Naive thymus-derived CD4-positive, alpha-beta T cell (primary cell): ENCODE data around the gene AMHR2. TPM values are rescaled to one million over a fixed set of nuclear protein-coding genes. Genes with fewer than 3 reads are reported as not detected.

Experiments used
- ATAC-seq: fragments of 150-1000 bp; cut with Tn5 transposase; 2 replicates; pipeline ENCODE4 v1.10.0; 2021; ENCODE audit warnings: mild to moderate bottlenecking, moderate library complexity
- CTCF ChIA-PET: fragments of 350-600 bp; sonication (Branson Sonifier 250); formaldehyde crosslinking; loops from one replicate; lab custom pipeline; 2021; ENCODE audit warnings: antibody characterized with exemption; lab: Charles Lee
- POLR2A ChIA-PET: fragments of 350-600 bp; sonication (Branson Sonifier 250); formaldehyde crosslinking; loops from one replicate; lab custom pipeline; 2021; ENCODE audit warnings: antibody characterized with exemption, inconsistent platforms; lab: Charles Lee
- DNase-seq, 9 donors: peaks; one replicate each; pipeline versions ENCODE4 v3.0.0 to v3.0.0-alpha.2; 2020 to 2022; ENCODE audit warnings: mixed read lengths in 1 of 9
- H3K27ac ChIP-seq: one replicate; pipeline ENCODE4 v1.7.0; 2013; ENCODE audit warnings: mild to moderate bottlenecking, low read depth, low read length, moderate library complexity
- H3K27me3 ChIP-seq, 2 donors: one replicate each; pipeline ENCODE4 v1.7.0; 2013; ENCODE audit warnings: low read length in 2 of 2, mild to moderate bottlenecking in 2 of 2, moderate library complexity in 2 of 2; ENCODE audit not compliant: control insufficient read depth in 2 of 2, insufficient read depth in 2 of 2
- H3K36me3 ChIP-seq, 3 experiments: 1 replicate in 2 of 3; 2 replicates in 1 of 3; pipeline ENCODE4 v1.7.0; 2013; ENCODE audit warnings: low read length in 3 of 3, mild to moderate bottlenecking in 3 of 3, moderate library complexity in 1 of 3; ENCODE audit not compliant: insufficient read depth in 3 of 3, control insufficient read depth in 2 of 3
- H3K4me1 ChIP-seq, 2 donors: one replicate each; pipeline ENCODE4 v1.7.0; 2013; ENCODE audit warnings: low read length in 2 of 2, mild to moderate bottlenecking in 2 of 2, moderate library complexity in 1 of 2; ENCODE audit not compliant: control insufficient read depth in 2 of 2, insufficient read depth in 2 of 2
- H3K4me3 ChIP-seq: 2 replicates; pipeline ENCODE4 v1.7.0; 2013; ENCODE audit warnings: mild to moderate bottlenecking, low read length
- H3K9me3 ChIP-seq, 3 experiments: 1 replicate in 2 of 3; 2 replicates in 1 of 3; pipeline ENCODE4 v1.7.0; 2013; ENCODE audit warnings: low read length in 3 of 3; ENCODE audit not compliant: control insufficient read depth in 2 of 3
- H3K27ac Mint-ChIP-seq, 9 donors: one replicate each; pipeline ENCODE4 v1.8.0; 2020 to 2022; ENCODE audit warnings: mixed read lengths in 9 of 9, mild to moderate bottlenecking in 8 of 9, moderate library complexity in 5 of 9, inconsistent platforms in 2 of 9
- H3K27me3 Mint-ChIP-seq, 5 donors: one replicate each; pipeline ENCODE4 v1.8.0; 2021 to 2022; ENCODE audit warnings: mixed read lengths in 5 of 5, mild to moderate bottlenecking in 1 of 5
- H3K36me3 Mint-ChIP-seq, 5 donors: one replicate each; pipeline ENCODE4 v1.8.0; 2020 to 2022; ENCODE audit warnings: mixed read lengths in 5 of 5, mild to moderate bottlenecking in 3 of 5, inconsistent platforms in 1 of 5
- H3K4me1 Mint-ChIP-seq, 7 donors: one replicate each; pipeline ENCODE4 v1.8.0; 2020 to 2022; ENCODE audit warnings: mixed read lengths in 7 of 7, mild to moderate bottlenecking in 3 of 7, inconsistent platforms in 1 of 7
- H3K4me3 Mint-ChIP-seq, 10 donors: one replicate each; pipeline ENCODE4 v1.8.0; 2020 to 2022; ENCODE audit warnings: mild to moderate bottlenecking in 10 of 10, mixed read lengths in 10 of 10, moderate library complexity in 6 of 10, inconsistent platforms in 2 of 10
- H3K9me3 Mint-ChIP-seq, 11 donors: one replicate each; pipeline ENCODE4 v1.8.0; 2020 to 2022; ENCODE audit warnings: mixed read lengths in 11 of 11, mild to moderate bottlenecking in 4 of 11, inconsistent platforms in 1 of 11, moderate library complexity in 1 of 11
- intact Hi-C, 2 donors: fragments of 100-400 bp; cut with micrococcal nuclease; formaldehyde crosslinking; loops; one replicate each; pipeline ENCODE4 v1.15.1; 2023
- polyA plus RNA-seq, 2 donors: library from polyadenylated mRNA; unstranded; fragments of 300-500 nt; fragmentation: Illumina TruSeq; gene quantifications; one replicate each; pipeline ENCODE4 v1.2.3, GENCODE V29; 2021
- total RNA-seq, 6 experiments: library from RNA in 5 of 6; stranded (reverse) in 5 of 6; gene quantifications; 1 replicate in 5 of 6; 2 replicates in 1 of 6; pipeline ENCODE4 v1.2.3 and lab custom pipeline; 2021 to 2026

Gene AMHR2
- total and polyA plus RNA-seq, 7 experiments from 2014 or later, result not detected

- Histone ChIP-seq H3K9me3 (no peaks in the 10 kb centered on the region), H3K4me3 (peak overlapping the region; percentile 61)
Measured at GRCh38 chr12:53379389-53380103, 44.1 kb upstream of the AMHR2 start.

GRCh38 chr12:53380104-53380793 lies 43.4 kb upstream of the AMHR2 start, which contains the start of gene SP1:
Gene SP1 (plus strand): TSS chr12:53380176. CDS start chr12:53380292, 116 bp downstream.
- Histone ChIP-seq H3K27me3 (no peaks in the 10 kb centered on the region), H3K27ac (peak within 1 kb of the TSS; percentile 91), H3K9me3 (no peaks in the 10 kb centered on the region), H3K36me3 (peaks cover 0 to 25% (median 13%) of the 10 kb centered on the region in 3 experiments), H3K4me1 (peaks cover 38 to 40% of the 10 kb centered on the region in 2 donors), H3K4me3 (peak within 1 kb of the TSS; percentile 61)
- peaks cover 0 to 2% (median 0%) of the 10 kb centered on the region in 11 donors for H3K9me3 Mint-ChIP-seq
- ChIA-PET POLR2A (interaction anchor here (0.7 to 3.8 kb wide), 25 partner anchors 8 to 374 kb away, joined by 3 to 39 read pairs (median 6); partner anchors contain the start of genes AAAS, CSAD, EIF4B and MAP3K12), CTCF (interaction anchor here (1.0 to 3.0 kb wide), 4 partner anchors 28 to 121 kb away, joined by 3 to 15 read pairs (median 6); partner anchors contain the start of genes AAAS and TARBP2)
- no peaks in the 10 kb centered on the region for H3K27me3 Mint-ChIP-seq
- intact Hi-C loops, result loop anchor here (1.0 to 2.0 kb wide), 7 partner anchors 56 to 347 kb away; partner anchors contain the start of genes ATF7 (in 2 of the 2), PRR13 (in 2 of the 2), CALCOCO1 (in 1 of the 2) and PFDN5 (in 1 of the 2)
- H3K4me1 Mint-ChIP-seq, result peaks cover 31 to 46% (median 40%) of the 10 kb centered on the region in 7 donors
- DNase-seq, result peak; percentile 77 to 99 (median 86)
- H3K4me3 Mint-ChIP-seq, result peak within 1 kb of the TSS; percentile 82 to 95 (median 86)
- peaks cover 0 to 29% (median 14%) of the 10 kb centered on the region in 5 donors for H3K36me3 Mint-ChIP-seq
- peak; percentile 48 for ATAC-seq
- peak within 1 kb of the TSS; percentile 62 to 97 (median 83) for H3K27ac Mint-ChIP-seq

More at GRCh38 chr12:53379389-53380103, 44.1 kb upstream of the AMHR2 start:
- CTCF ChIA-PET, result interaction anchor here (0.6 to 3.0 kb wide), 10 partner anchors 11 to 130 kb away, joined by 3 to 15 read pairs (median 4); partner anchors contain the start of genes AAAS and TARBP2
- H3K27me3 Mint-ChIP-seq, result no peaks in the 10 kb centered on the region
- ATAC-seq (peak; percentile 85), DNase-seq (peak in 8 of 9 donors; percentile 54 to 100 (median 99))
- Histone ChIP-seq H3K27ac (peak overlapping the region; percentile 91), H3K36me3 (peaks cover 0 to 24% (median 13%) of the 10 kb centered on the region in 3 experiments), H3K27me3 (no peaks in the 10 kb centered on the region), H3K4me1 (peaks cover 37 to 40% of the 10 kb centered on the region in 2 donors)
- POLR2A ChIA-PET, result interaction anchor here (0.6 to 3.8 kb wide), 33 partner anchors 9 to 1041 kb away, joined by 3 to 39 read pairs (median 6); partner anchors contain the start of genes AAAS, CSAD, EIF4B and MAP3K12
- H3K9me3 Mint-ChIP-seq, result peaks cover 0 to 2% (median 0%) of the 10 kb centered on the region in 11 donors
- H3K27ac Mint-ChIP-seq, result no peak overlapping the region
- intact Hi-C loops, result loop anchor here (1.0 to 2.0 kb wide), 20 partner anchors 27 to 1329 kb away; partner anchors contain the start of genes AAAS (in 2 of the 2), ATF7 (in 2 of the 2), CSAD (in 2 of the 2) and EIF4B (in 2 of the 2)
- H3K4me3 Mint-ChIP-seq, result no peak overlapping the region
- H3K36me3 Mint-ChIP-seq, result peaks cover 0 to 27% (median 14%) of the 10 kb centered on the region in 5 donors
- H3K4me1 Mint-ChIP-seq, result peaks cover 31 to 44% (median 37%) of the 10 kb centered on the region in 7 donors

DNA sequence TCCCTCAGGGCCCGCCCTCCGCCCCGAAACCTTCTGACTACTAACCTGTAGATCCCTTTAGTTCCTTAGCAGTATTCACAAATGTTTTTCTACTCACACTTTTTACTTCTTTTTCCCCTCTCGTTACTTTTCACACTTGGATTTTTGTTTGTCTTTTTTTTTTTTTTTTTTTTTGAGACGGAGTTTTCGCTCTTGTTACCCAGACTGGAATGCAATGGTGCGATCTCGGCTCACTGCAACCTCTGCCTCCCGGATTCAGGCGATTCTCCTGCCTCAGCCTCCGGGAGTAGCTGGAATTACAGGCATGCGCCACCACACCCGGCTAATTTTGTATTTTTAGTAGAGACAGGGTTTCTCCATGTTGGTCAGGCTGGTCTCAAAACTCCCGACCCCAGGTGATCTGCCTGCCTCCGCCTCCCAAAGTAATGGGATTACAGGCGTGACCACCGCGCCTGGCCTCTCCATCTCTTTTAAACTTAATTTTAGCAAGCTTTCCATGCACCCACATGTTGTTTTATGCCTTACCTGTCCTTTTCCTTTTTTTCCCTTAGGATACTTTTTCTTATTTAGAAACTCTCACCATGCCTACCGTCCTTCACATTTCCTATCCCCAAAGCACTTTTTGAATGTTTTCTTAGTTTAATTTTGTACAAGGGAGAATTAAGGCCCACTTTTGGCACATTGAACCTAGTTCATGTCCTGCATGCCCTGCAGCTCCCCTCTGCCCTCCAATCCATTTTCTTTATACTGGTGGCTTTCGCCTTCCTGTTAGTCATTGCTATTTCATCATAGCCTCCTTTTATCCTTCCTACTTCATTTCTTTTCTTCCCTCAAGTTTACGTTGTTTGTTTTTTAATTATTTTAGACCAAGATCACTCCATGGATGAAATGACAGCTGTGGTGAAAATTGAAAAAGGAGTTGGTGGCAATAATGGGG lies 42.6 kb upstream of the AMHR2 start:
- Histone ChIP-seq H3K4me1 (peaks cover 38 to 44% of the 10 kb centered on the region in 2 donors), H3K4me3 (peak overlapping the region; percentile 50), H3K9me3 (no peaks in the 10 kb centered on the region), H3K27ac (peak overlapping the region; percentile 48), H3K36me3 (peaks cover 0 to 25% (median 13%) of the 10 kb centered on the region in 3 experiments), H3K27me3 (no peaks in the 10 kb centered on the region)
- ChIA-PET CTCF (interaction anchor here (0.6 to 5.5 kb wide), 6 partner anchors 14 to 224 kb away, joined by 3 to 31 read pairs (median 6); no protein-coding TSS in a partner anchor), POLR2A (interaction anchor here (0.6 to 3.8 kb wide), 11 partner anchors 18 to 219 kb away, joined by 3 to 39 read pairs (median 4); partner anchors contain the start of genes MAP3K12, PRR13 and TARBP2)
- Mint-ChIP-seq H3K4me3 (peak overlapping the region; percentile 82 to 95 (median 86)), H3K27me3 (no peaks in the 10 kb centered on the region), H3K27ac (peak overlapping the region; percentile 62 to 97 (median 83)), H3K36me3 (peaks cover 0 to 31% (median 14%) of the 10 kb centered on the region in 5 donors), H3K9me3 (peaks cover 0 to 2% (median 0%) of the 10 kb centered on the region in 11 donors), H3K4me1 (peaks cover 31 to 50% (median 43%) of the 10 kb centered on the region in 7 donors)
- ATAC-seq (no peak), DNase-seq (no peak)
- intact Hi-C loops, result loop anchor here (1.0 to 2.0 kb wide), 7 partner anchors 57 to 346 kb away; partner anchors contain the start of genes ATF7 (in 2 of the 2), PRR13 (in 2 of the 2), CALCOCO1 (in 1 of the 2) and PFDN5 (in 1 of the 2)

- POLR2A ChIA-PET, result interaction anchor here (0.6 to 1.5 kb wide), 9 partner anchors 10 to 218 kb away, joined by 3 to 7 read pairs (median 4); no protein-coding TSS in a partner anchor
- H3K4me1 Mint-ChIP-seq, result peaks cover 31 to 59% (median 50%) of the 10 kb centered on the region in 7 donors
- CTCF ChIA-PET, result interaction anchor here (0.6 to 5.5 kb wide), 7 partner anchors 15 to 225 kb away, joined by 3 to 31 read pairs (median 6); no protein-coding TSS in a partner anchor
- peaks cover 47 to 53% of the 10 kb centered on the region in 2 donors for H3K4me1 ChIP-seq
- no peaks in the 10 kb centered on the region for H3K9me3 ChIP-seq
- intact Hi-C loops, result loop anchor here (1.0 to 2.0 kb wide), 4 partner anchors 30 to 126 kb away; no protein-coding TSS in a partner anchor
- peaks cover 0 to 2% (median 0%) of the 10 kb centered on the region in 11 donors for H3K9me3 Mint-ChIP-seq
- peaks cover 0 to 25% (median 13%) of the 10 kb centered on the region in 3 experiments for H3K36me3 ChIP-seq
- H3K4me3 ChIP-seq, result peak overlapping the region; percentile 50
- peak overlapping the region; percentile 11 to 97 (median 83) for H3K27ac Mint-ChIP-seq
- peak overlapping the region; percentile 48 for H3K27ac ChIP-seq
- DNase-seq, result peak in 7 of 9 donors; percentile 19 to 45 (median 30)
- no peaks in the 10 kb centered on the region for H3K27me3 ChIP-seq
- ATAC-seq, result no peak
- H3K36me3 Mint-ChIP-seq, result peaks cover 0 to 32% (median 14%) of the 10 kb centered on the region in 5 donors
- H3K27me3 Mint-ChIP-seq, result no peaks in the 10 kb centered on the region
- peak overlapping the region; percentile 82 to 95 (median 86) for H3K4me3 Mint-ChIP-seq
Measured at GRCh38 chr12:53381731-53382630, 41.7 kb upstream of the AMHR2 start.
